H1 (cell line): ENCODE results near the gene SNED1. TPM values are rescaled to one million over a fixed set of nuclear protein-coding genes. Genes with fewer than 3 reads are reported as not detected.

Experiments used
- CTCF ChIA-PET: fragments of 300-600 bp; sonication (Branson Sonifier 250); formaldehyde crosslinking; loops from one replicate; lab custom pipeline; 2021; ENCODE audit not compliant: partially characterized antibody; lab: Charles Lee
- POLR2A ChIA-PET: fragments of 300-600 bp; sonication (Branson Sonifier 250); formaldehyde crosslinking; loops from one replicate; lab custom pipeline; 2021; ENCODE audit warnings: inconsistent platforms; ENCODE audit not compliant: partially characterized antibody; lab: Charles Lee
- DNase-seq, 2 experiments: peaks; one replicate each; pipeline versions ENCODE4 v3.0.0 to v3.0.0-alpha.2; 2010 to 2022; ENCODE audit warnings: low spot score in 2 of 2, low read depth in 1 of 2, mixed read lengths in 1 of 2
- FAIRE-seq: peaks from 2 replicates; lab custom pipeline; 2011; peaks lifted over from hg19 to GRCh38; lab: Jason Lieb, UNC
- H2AFZ ChIP-seq: 2 replicates; pipeline ENCODE4 v1.8.1; 2012; ENCODE audit warnings: low read length, inconsistent platforms
- H2AK5ac ChIP-seq: 2 replicates; pipeline ENCODE4 v1.6.1; 2013; ENCODE audit warnings: low read depth, low read length
- H2BK120ac ChIP-seq: replicated peaks from 2 replicates; pipeline ENCODE3; 2013; ENCODE audit warnings: low read depth, low read length, inconsistent platforms
- H2BK12ac ChIP-seq: 2 replicates; pipeline ENCODE4 v1.6.1; 2013; ENCODE audit warnings: low read depth, low read length
- H2BK15ac ChIP-seq: 2 replicates; pipeline ENCODE4 v1.6.1; 2013; ENCODE audit warnings: low read length
- H2BK20ac ChIP-seq: 2 replicates; pipeline ENCODE4 v1.6.1; 2013; ENCODE audit warnings: low read length
- H2BK5ac ChIP-seq: 2 replicates; pipeline ENCODE4 v1.6.1; 2013; ENCODE audit warnings: low read depth, low read length
- H3K14ac ChIP-seq: 2 replicates; pipeline ENCODE4 v1.6.1; 2013; ENCODE audit warnings: inconsistent platforms; ENCODE audit not compliant: insufficient read length
- H3K18ac ChIP-seq: 2 replicates; pipeline ENCODE4 v1.6.1; 2013; ENCODE audit warnings: low read length; ENCODE audit errors: extremely low read depth
- H3K23ac ChIP-seq: 2 replicates; pipeline ENCODE4 v1.6.1; 2013; ENCODE audit warnings: inconsistent platforms; ENCODE audit not compliant: insufficient read length
- H3K23me2 ChIP-seq: 2 replicates; pipeline ENCODE4 v1.6.1; 2013; ENCODE audit warnings: low read depth, low read length
- H3K27ac ChIP-seq: 2 replicates; pipeline ENCODE4 v1.6.1; 2011; ENCODE audit warnings: low read depth, low read length, inconsistent platforms
- H3K27me3 ChIP-seq, 4 experiments: replicated peaks in 1 of 4; 1 replicate in 1 of 4; 2 replicates in 3 of 4; pipeline versions ENCODE4 v1.6.1 to v1.8.1; 2011 to 2013; ENCODE audit warnings: low read length in 3 of 4, mild to moderate bottlenecking in 3 of 4, inconsistent platforms in 2 of 4, mixed read lengths in 2 of 4, moderate library complexity in 1 of 4; ENCODE audit not compliant: control insufficient read depth in 3 of 4, insufficient read depth in 3 of 4; ENCODE audit errors: extremely low read depth in 1 of 4
- H3K36me3 ChIP-seq, 4 experiments: 2 replicates each; pipeline versions ENCODE4 v1.6.1 to v1.8.1; 2011 to 2013; ENCODE audit warnings: mild to moderate bottlenecking in 4 of 4, low read length in 3 of 4, moderate library complexity in 2 of 4, control low read depth in 1 of 4, inconsistent platforms in 1 of 4; ENCODE audit not compliant: insufficient read depth in 4 of 4, control insufficient read depth in 2 of 4
- H3K4ac ChIP-seq: replicated peaks from 2 replicates; pipeline ENCODE3; 2013; ENCODE audit warnings: low read length, low read depth, mixed read lengths, inconsistent platforms; ENCODE audit not compliant: insufficient read length
- H3K4me1 ChIP-seq, 4 experiments: replicated peaks in 1 of 4; 1 replicate in 1 of 4; 2 replicates in 3 of 4; pipeline versions ENCODE4 v1.6.1 to v1.8.1; 2011 to 2013; ENCODE audit warnings: low read length in 3 of 4, inconsistent platforms in 2 of 4, mixed read lengths in 1 of 4; ENCODE audit not compliant: insufficient read depth in 4 of 4, control insufficient read depth in 3 of 4
- H3K4me2 ChIP-seq, 2 experiments: 2 replicates each; pipeline versions ENCODE4 v1.6.1 to v1.8.1; 2011 to 2013; ENCODE audit warnings: low read depth in 2 of 2, low read length in 2 of 2, control low read depth in 1 of 2, inconsistent platforms in 1 of 2, mild to moderate bottlenecking in 1 of 2; ENCODE audit not compliant: insufficient read depth in 1 of 2
- H3K4me3 ChIP-seq, 4 experiments: fragments of 200-600, 300-600 bp in 1 of 4; sonication (generic), shearing (Covaris generic), sonication (Bioruptor Twin) in 1 of 4; 2 replicates each; pipeline versions ENCODE4 v1.5.1 to v1.8.1; 2011 to 2016; ENCODE audit warnings: low read length in 4 of 4, low read depth in 3 of 4, control low read depth in 2 of 4, inconsistent platforms in 2 of 4, mild to moderate bottlenecking in 2 of 4, mixed read lengths in 1 of 4, moderate library complexity in 1 of 4; ENCODE audit not compliant: insufficient read depth in 2 of 4; ENCODE audit errors: extremely low read depth in 1 of 4
- H3K56ac ChIP-seq: replicated peaks from 2 replicates; pipeline ENCODE3; 2013; ENCODE audit warnings: low read depth, mild to moderate bottlenecking, mixed read lengths, low read length, inconsistent platforms; ENCODE audit not compliant: insufficient read length
- H3K79me1 ChIP-seq: 2 replicates; pipeline ENCODE4 v1.6.1; 2013; ENCODE audit warnings: low read depth, low read length, control low read depth
- H3K79me2 ChIP-seq, 2 experiments: 2 replicates each; pipeline versions ENCODE4 v1.6.1 to v1.8.1; 2012 to 2013; ENCODE audit warnings: low read length in 2 of 2, mild to moderate bottlenecking in 2 of 2, inconsistent platforms in 1 of 2; ENCODE audit not compliant: insufficient read depth in 2 of 2, control insufficient read depth in 1 of 2
- H3K9ac ChIP-seq, 4 experiments: replicated peaks in 1 of 4; 1 replicate in 1 of 4; 2 replicates in 3 of 4; pipeline versions ENCODE4 v1.6.1 to v1.8.1; 2011 to 2013; ENCODE audit warnings: low read depth in 3 of 4, low read length in 3 of 4, control low read depth in 2 of 4, mild to moderate bottlenecking in 2 of 4, moderate library complexity in 2 of 4, inconsistent platforms in 1 of 4; ENCODE audit errors: extremely low read depth in 1 of 4
- H3K9me3 ChIP-seq, 2 experiments: 2 replicates each; pipeline versions ENCODE4 v1.6.1 to v1.8.1; 2012 to 2013; ENCODE audit warnings: mild to moderate bottlenecking in 2 of 2, moderate library complexity in 2 of 2, control low read depth in 1 of 2, inconsistent platforms in 1 of 2, low read depth in 1 of 2, low read length in 1 of 2, mixed read lengths in 1 of 2; ENCODE audit not compliant: insufficient read depth in 2 of 2
- H4K20me1 ChIP-seq, 2 experiments: replicated peaks in 1 of 2; 2 replicates each; pipeline versions ENCODE3 to v1.8.1; 2011 to 2013; ENCODE audit warnings: inconsistent platforms in 2 of 2, low read length in 2 of 2, mild to moderate bottlenecking in 1 of 2; ENCODE audit not compliant: insufficient read depth in 2 of 2, control insufficient read depth in 1 of 2
- H4K5ac ChIP-seq: 2 replicates; pipeline ENCODE4 v1.6.1; 2013; ENCODE audit warnings: low read length, low read depth, mixed read lengths, inconsistent platforms; ENCODE audit not compliant: insufficient read length
- H4K8ac ChIP-seq: 2 replicates; pipeline ENCODE4 v1.8.0; 2013; ENCODE audit warnings: mild to moderate bottlenecking, moderate library complexity, low read length, inconsistent platforms; ENCODE audit not compliant: insufficient read depth; ENCODE audit errors: extremely low read depth
- H4K91ac ChIP-seq: replicated peaks from 2 replicates; pipeline ENCODE3; 2013; ENCODE audit warnings: low read length, mixed read lengths, inconsistent platforms; ENCODE audit not compliant: insufficient read length
- EGR1 ChIP-seq: IDR thresholded peaks from 2 replicates; pipeline ENCODE4 v1.6.1; 2011; ENCODE audit warnings: low read depth, low read length, borderline replicate concordance
- EP300 ChIP-seq, 2 experiments: IDR thresholded peaks; 1 replicate in 1 of 2; 2 replicates in 1 of 2; pipeline ENCODE4 v1.6.1; 2011 to 2012; ENCODE audit warnings: low read depth in 2 of 2, low read length in 2 of 2, mild to moderate bottlenecking in 2 of 2, borderline replicate concordance in 1 of 2, inconsistent platforms in 1 of 2, moderate library complexity in 1 of 2
- FOSL1 ChIP-seq: IDR thresholded peaks from 2 replicates; pipeline ENCODE4 v1.6.1; 2011; ENCODE audit warnings: mild to moderate bottlenecking, low read depth, low read length, moderate library complexity; ENCODE audit not compliant: insufficient read depth
- GABPA ChIP-seq: IDR thresholded peaks from 2 replicates; pipeline ENCODE4 v1.6.1; 2011; ENCODE audit warnings: mild to moderate bottlenecking, low read length, moderate library complexity, borderline replicate concordance; ENCODE audit not compliant: insufficient read depth
- GTF2F1 ChIP-seq: IDR thresholded peaks from 2 replicates; pipeline ENCODE4 v1.6.1; 2012; ENCODE audit warnings: low read depth, low read length, improper control_type of control experiment, borderline replicate concordance
- KDM4A ChIP-seq: IDR thresholded peaks from one replicate; pipeline ENCODE4 v1.7.1; 2012; ENCODE audit warnings: low read depth, mild to moderate bottlenecking, moderate library complexity, low read length, inconsistent platforms; ENCODE audit not compliant: severe bottlenecking
- PHF8 ChIP-seq: fragments of 200-600 bp; sonication (generic); conservative IDR thresholded peaks from 2 replicates; pipeline ENCODE4 v1.7.1; 2012; ENCODE audit warnings: low read depth, mild to moderate bottlenecking, inconsistent platforms, low read length, moderate library complexity
- YY1 ChIP-seq: IDR thresholded peaks from 2 replicates; pipeline ENCODE4 v1.6.1; 2011; ENCODE audit warnings: low read depth, mild to moderate bottlenecking, low read length
- WGBS, 2 experiments: shearing (Covaris generic) in 1 of 2; methylation state at CpG; one replicate each; pipeline versions ENCODE4 v1.1.6 to v1.1.7; 2013 to 2015; ENCODE audit warnings: low lambda C conversion rate in 2 of 2, mixed read lengths in 2 of 2, inconsistent platforms in 1 of 2, low coverage in 1 of 2, missing lambda C conversion rate in 1 of 2; ENCODE audit not compliant: insufficient replicate concordance in 2 of 2, insufficient coverage in 1 of 2, insufficient read length in 1 of 2; ENCODE audit errors: extremely low coverage in 1 of 2, missing lambda C conversion rate in 1 of 2; 5-methylcytosine and 5-hydroxymethylcytosine counted together
- polyA plus RNA-seq, 7 experiments: library from polyadenylated mRNA; depleted of rRNA in 3 of 7; stranded (reverse) in 5 of 7; unstranded in 2 of 7; fragments of >200 nt in 5 of 7; fragments of 200-250 nt in 2 of 7; gene quantifications; 1 replicate in 5 of 7; 2 replicates in 1 of 7; 4 replicates in 1 of 7; pipeline versions ENCODE4 v1.2.1 to v1.2.3, GENCODE V29; 2011 to 2013; ENCODE audit warnings: missing spikeins in 2 of 7, mixed read lengths in 2 of 7
- total RNA-seq: library from RNA; stranded (reverse); fragmentation: NEBNext Ultra II Directional; extraction: Animal tissue kit (Norgen Biotek cat#: 25700); gene quantifications from 2 replicates; pipeline ENCODE4 v1.2.1, GENCODE V29; 2021
- TF ChIP-seq, protein P1 (sequence below): IDR thresholded peaks from 2 replicates; pipeline ENCODE4 v1.6.1; 2012; ENCODE audit warnings: inconsistent platforms

Gene SNED1
- total and polyA plus RNA-seq, 2 of the 8 experiments (the other 6 are each of a cell fraction or from before 2014, with no cell fraction given), result 1.9 TPM

DNA sequence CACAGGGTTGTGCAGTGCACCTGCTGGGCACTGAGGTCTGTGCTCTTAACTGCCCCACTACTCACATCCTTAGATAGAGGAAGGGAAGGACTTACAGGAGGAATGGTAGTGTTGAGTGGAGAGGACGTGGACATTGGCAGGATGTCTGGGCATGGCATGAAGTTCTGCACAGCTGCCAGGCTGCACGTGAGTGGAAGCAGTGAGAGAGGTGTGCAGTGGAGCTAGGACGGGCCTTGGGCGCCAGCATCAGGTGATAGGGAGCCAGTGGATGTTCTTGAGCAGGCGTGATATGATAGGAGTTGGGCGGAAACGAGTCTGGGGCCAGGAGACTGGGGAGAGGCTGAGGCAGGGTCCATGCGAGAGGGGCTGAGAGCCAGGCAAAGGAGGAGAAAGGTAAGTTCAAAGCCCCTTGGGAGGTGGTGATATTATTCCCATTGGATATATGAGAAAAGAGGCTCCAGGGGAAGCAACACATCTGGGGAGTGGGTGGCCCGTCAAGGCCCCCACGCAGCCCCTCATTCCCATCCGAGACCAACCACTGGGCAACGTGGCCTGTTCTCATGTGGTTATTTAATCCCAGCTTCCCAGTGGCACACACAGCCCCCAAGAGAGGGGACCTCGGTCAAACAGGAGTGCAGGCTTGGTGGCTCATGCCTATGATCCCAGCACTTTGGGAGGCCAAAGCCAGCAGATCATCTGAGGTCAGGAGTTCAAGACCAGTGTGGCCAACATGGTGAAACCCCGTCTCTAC, 45.7 kb upstream of the SNED1 start:
- Histone ChIP-seq H2BK20ac (no peak overlapping the region), H2AK5ac (no peak overlapping the region), H3K4me1 (peaks cover 0 to 4% (median under 1%) of the 10 kb centered on the region in 4 experiments; a peak in 3 of 7 replicates), H2AFZ (no peak overlapping the region), H3K4me2 (no peak overlapping the region), H2BK15ac (no peak overlapping the region), H3K9ac (no peak overlapping the region), H3K9me3 (no peaks in the 10 kb centered on the region; a peak in 1 of 4 replicates), H3K14ac (no peak overlapping the region), H4K5ac (no peak overlapping the region), H2BK120ac (no peak overlapping the region), H3K27ac (no peak overlapping the region), H3K27me3 (no peaks in the 10 kb centered on the region), H3K4me3 (no peak overlapping the region), H3K56ac (no peak overlapping the region), H3K23ac (no peak overlapping the region), H3K23me2 (peaks cover 13% of the 10 kb centered on the region; the same call in 1 of the 2 replicates), H2BK5ac (no peak overlapping the region), H3K18ac (no peak overlapping the region), H4K91ac (no peak overlapping the region), H2BK12ac (no peak overlapping the region), H4K8ac (peak overlapping the region; percentile 57; the same call in 1 of the 2 replicates), H3K79me2 (no peaks in the 10 kb centered on the region), H4K20me1 (peaks cover 0 to 9% of the 10 kb centered on the region in 2 experiments), H3K79me1 (no peaks in the 10 kb centered on the region), H3K4ac (no peak overlapping the region), H3K36me3 (no peaks in the 10 kb centered on the region)
- ChIA-PET POLR2A (interaction anchor here (1.4 kb wide), 1 partner anchor 10 kb away, joined by 4 read pairs; no protein-coding TSS in a partner anchor), CTCF (interaction anchor here (0.6 to 0.8 kb wide), 2 partner anchors 118 to 239 kb away, joined by 3 read pairs; no protein-coding TSS in a partner anchor)
- FAIRE-seq (no peak), DNase-seq (peak in 1 of 2 experiments; percentile 19)
- WGBS, 2 experiments, result 90% methylated on average over 14 of the region's 14 CpGs; no CpG with 5 or more reads in 1 of the 2 experiments
- TF ChIP-seq YY1 (no peak), GTF2F1 (no peak), PHF8 (no peak), FOSL1 (no peak), EP300 (IDR thresholded peaks at IDR 0.05; ENCODE audit: borderline replicate concordance in 1 of 2, low read depth in 2 of 2, low read length in 2 of 2) (no peak), KDM4A (no peak), EGR1 (no peak), GABPA (no peak)
- TF ChIP-seq, protein P1, sequence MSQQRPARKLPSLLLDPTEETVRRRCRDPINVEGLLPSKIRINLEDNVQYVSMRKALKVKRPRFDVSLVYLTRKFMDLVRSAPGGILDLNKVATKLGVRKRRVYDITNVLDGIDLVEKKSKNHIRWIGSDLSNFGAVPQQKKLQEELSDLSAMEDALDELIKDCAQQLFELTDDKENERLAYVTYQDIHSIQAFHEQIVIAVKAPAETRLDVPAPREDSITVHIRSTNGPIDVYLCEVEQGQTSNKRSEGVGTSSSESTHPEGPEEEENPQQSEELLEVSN, result no peak
